T-cell (primary cell): Measurements from ENCODE around the gene KRI1. TPM values are rescaled to one million over a fixed set of nuclear protein-coding genes. Genes with fewer than 3 reads are reported as not detected.
"Not testable (repeated sequence)": the region's sequence is repeated elsewhere in the genome, so short reads cannot be mapped to it uniquely, and the experiment has no call there.

ENCODE experiments used
- ATAC-seq, 4 experiments: fragments of 200-7000 bp in 3 of 4; fragments of 150-1000 bp in 1 of 4; cut with Tn5 transposase; replicated peaks in 1 of 4; 1 replicate in 3 of 4; 2 replicates in 1 of 4; pipeline ENCODE4 v1.10.0; 2021; ENCODE audit warnings: moderate library complexity in 3 of 4, mild to moderate bottlenecking in 2 of 4, moderate number of reproducible peaks in 1 of 4
- CTCF ChIA-PET, 2 donors: fragments of 300-600 bp; sonication (Branson Sonifier 250); formaldehyde crosslinking; loops; one replicate each; lab custom pipeline; 2022; ENCODE audit warnings: antibody characterized with exemption in 2 of 2; lab: Charles Lee
- POLR2A ChIA-PET, 2 donors: fragments of 300-600 bp; sonication (Branson Sonifier 250); formaldehyde crosslinking; loops; one replicate each; lab custom pipeline; 2022; ENCODE audit warnings: antibody characterized with exemption in 2 of 2; lab: Charles Lee
- DNase-seq, 35 experiments: peaks; one replicate each; pipeline versions ENCODE4 v3.0.0 to v3.0.0-alpha.2; 2013 to 2023
- H3K27ac ChIP-seq: one replicate; pipeline ENCODE4 v1.5.1; 2013; ENCODE audit warnings: low read length
- H3K27me3 ChIP-seq, 2 experiments: replicated peaks in 1 of 2; 1 replicate in 1 of 2; 2 replicates in 1 of 2; pipeline versions ENCODE4 v1.6.1 to v1.7.0; 2013; ENCODE audit warnings: low read length in 1 of 2, mixed read lengths in 1 of 2; ENCODE audit not compliant: control insufficient read depth in 2 of 2, insufficient read depth in 2 of 2; ENCODE audit errors: extremely low read depth in 1 of 2
- H3K36me3 ChIP-seq, 2 donors: 1 replicate in 1 of 2; 2 replicates in 1 of 2; pipeline versions ENCODE4 v1.6.1 to v1.7.0; 2013; ENCODE audit warnings: low read length in 1 of 2; ENCODE audit not compliant: control insufficient read depth in 2 of 2, insufficient read depth in 1 of 2; ENCODE audit errors: extremely low read depth in 1 of 2
- H3K4me1 ChIP-seq, 2 experiments: 1 replicate in 1 of 2; 2 replicates in 1 of 2; pipeline versions ENCODE4 v1.6.1 to v1.7.0; 2013; ENCODE audit warnings: low read length in 2 of 2, mixed read lengths in 1 of 2; ENCODE audit not compliant: insufficient read depth in 2 of 2, control insufficient read depth in 1 of 2; ENCODE audit errors: extremely low read depth in 1 of 2
- H3K4me3 ChIP-seq, 2 donors: 1 replicate in 1 of 2; 2 replicates in 1 of 2; pipeline versions ENCODE4 v1.5.1 to v1.7.0; 2013; ENCODE audit warnings: mild to moderate bottlenecking in 2 of 2, low read length in 1 of 2, moderate library complexity in 1 of 2; ENCODE audit not compliant: control insufficient read depth in 1 of 2; ENCODE audit errors: extremely low read depth in 1 of 2
- H3K9me3 ChIP-seq: 2 replicates; pipeline ENCODE4 v1.7.0; 2013
- H3K27ac Mint-ChIP-seq, 2 donors: one replicate each; pipeline ENCODE4 v1.8.0; 2020 to 2021; ENCODE audit warnings: mild to moderate bottlenecking in 2 of 2, mixed read lengths in 2 of 2
- H3K27me3 Mint-ChIP-seq, 2 donors: one replicate each; pipeline ENCODE4 v1.8.0; 2021 to 2022; ENCODE audit warnings: mixed read lengths in 2 of 2
- H3K36me3 Mint-ChIP-seq: one replicate; pipeline ENCODE4 v1.8.0; 2021; ENCODE audit warnings: mixed read lengths
- H3K4me1 Mint-ChIP-seq, 3 donors: one replicate each; pipeline ENCODE4 v1.8.0; 2020 to 2022; ENCODE audit warnings: mixed read lengths in 3 of 3, mild to moderate bottlenecking in 1 of 3
- H3K4me3 Mint-ChIP-seq, 3 donors: one replicate each; pipeline ENCODE4 v1.8.0; 2020 to 2022; ENCODE audit warnings: mild to moderate bottlenecking in 3 of 3, mixed read lengths in 3 of 3, moderate library complexity in 3 of 3
- H3K9me3 Mint-ChIP-seq, 3 donors: one replicate each; pipeline ENCODE4 v1.8.0; 2020 to 2022; ENCODE audit warnings: mixed read lengths in 3 of 3
- WGBS: methylation state at CpG from one replicate; pipeline ENCODE4 v1.1.5; 2013; ENCODE audit warnings: missing lambda C conversion rate; ENCODE audit not compliant: insufficient coverage; 5-methylcytosine and 5-hydroxymethylcytosine counted together
- total RNA-seq, 35 experiments: library from RNA in 6 of 35; stranded (reverse) in 6 of 35; fragments of 120-200 nt in 1 of 35; gene quantifications; one replicate each; pipeline versions ENCODE4 v1.2.1 to v1.2.4 and lab custom pipeline; 2013 to 2026

Gene KRI1
- total RNA-seq, 5 donors from 2014 or later (not counting 1 experiment from before 2014, with no cell fraction given): 50.9 to 94.8 (median 79.1) TPM

DNA sequence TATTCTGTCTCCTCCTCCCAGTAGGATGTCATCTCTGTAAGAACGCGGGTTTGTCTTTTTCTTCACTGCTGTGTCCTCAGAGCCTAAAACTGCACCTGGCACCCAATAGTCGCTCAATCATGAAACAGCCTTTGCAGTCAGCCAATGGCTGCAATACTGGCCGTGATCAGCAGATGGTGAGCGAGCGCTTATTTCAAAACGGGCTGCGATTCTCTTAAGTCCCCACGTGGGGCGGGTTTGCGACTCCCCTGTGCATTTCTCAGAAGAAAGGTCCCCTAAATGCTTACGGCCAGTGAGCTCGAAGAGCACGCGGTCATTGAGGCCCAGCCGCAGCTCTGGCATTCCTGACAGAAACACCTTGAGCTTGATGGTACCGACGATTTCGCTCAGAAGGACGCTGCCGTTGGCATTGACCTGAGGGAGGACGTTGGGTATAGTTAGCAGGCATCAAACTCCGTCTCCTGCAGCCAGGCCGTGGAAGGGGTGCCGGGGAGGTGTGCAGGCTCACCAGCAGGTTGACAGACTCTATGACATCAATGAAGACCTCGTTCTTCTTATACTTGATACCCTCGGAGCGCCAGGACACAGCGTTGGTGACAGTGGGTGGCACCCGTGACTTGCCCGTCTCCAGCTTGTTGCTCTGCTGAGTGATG lies 15.3 kb upstream of the KRI1 start:
- peak; percentile 73 to 94 (median 88) for DNase-seq
- WGBS: 15% methylated on average over 23 of the region's 31 CpGs
- H3K4me3 Mint-ChIP-seq: no peak overlapping the region
- H3K4me1 Mint-ChIP-seq: peaks cover 11 to 14% (median 14%) of the 10 kb centered on the region in 3 donors
- Histone ChIP-seq H3K36me3 (no peaks in the 10 kb centered on the region), H3K4me3 (peak overlapping the region in 1 of 2 donors; percentile 3), H3K27ac (no peak overlapping the region), H3K4me1 (peaks cover 0 to 19% of the 10 kb centered on the region in 2 experiments), H3K27me3 (peaks cover 0 to 9% of the 10 kb centered on the region in 2 experiments), H3K9me3 (no peaks in the 10 kb centered on the region)
- H3K27me3 Mint-ChIP-seq: peaks cover 0 to 1% of the 10 kb centered on the region in 2 donors
- H3K36me3 Mint-ChIP-seq: no peaks in the 10 kb centered on the region
- ATAC-seq: peak; percentile 91 to 98 (median 95)
- ChIA-PET POLR2A (interaction anchor here (0.6 to 0.8 kb wide), 5 partner anchors 53 to 1159 kb away, joined by 3 to 10 read pairs (median 4); no protein-coding TSS in a partner anchor), CTCF (interaction anchor here (0.6 to 5.2 kb wide), 25 partner anchors 11 to 284 kb away, joined by 3 to 83 read pairs (median 4); partner anchors contain the start of genes DNM2 (in 1 of the 2), KRI1 (in 1 of the 2) and QTRT1 (in 1 of the 2))
- peak overlapping the region in 1 of 2 donors; percentile 34 for H3K27ac Mint-ChIP-seq
- no peaks in the 10 kb centered on the region for H3K9me3 Mint-ChIP-seq

DNA sequence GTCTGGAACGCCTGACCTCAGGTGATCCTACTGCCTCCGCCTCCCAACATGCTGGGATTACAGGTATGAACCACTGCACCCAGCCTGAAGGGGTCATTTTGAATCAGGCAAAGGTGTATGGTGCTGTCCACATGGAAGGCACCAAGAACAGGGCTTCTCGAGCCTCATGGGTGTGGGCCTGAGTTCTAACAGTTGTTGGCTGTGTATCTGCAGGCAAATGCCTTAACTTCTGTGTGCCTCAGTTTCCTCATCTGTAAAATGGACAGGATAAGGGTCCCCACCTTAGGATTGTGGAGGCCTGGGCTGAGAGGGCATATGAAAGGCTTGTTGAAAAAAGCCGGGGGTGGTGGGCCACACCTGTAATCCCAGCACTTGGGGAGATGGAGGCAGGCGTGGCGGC lies 12.1 kb upstream of the KRI1 start:
- Histone ChIP-seq H3K4me1 (peaks cover 0 to 10% of the 10 kb centered on the region in 2 experiments), H3K9me3 (no peaks in the 10 kb centered on the region), H3K27me3 (peaks cover 0 to 9% of the 10 kb centered on the region in 2 experiments), H3K36me3 (no peaks in the 10 kb centered on the region), H3K27ac (no peak overlapping the region), H3K4me3 (no peak overlapping the region)
- CTCF ChIA-PET: interaction anchor here in 1 of 2 donors (5.2 kb wide), 1 partner anchor 67 kb away, joined by 83 read pairs; no protein-coding TSS in a partner anchor
- Mint-ChIP-seq H3K4me3 (no peak overlapping the region), H3K27ac (no peak overlapping the region), H3K9me3 (no peaks in the 10 kb centered on the region), H3K4me1 (peaks cover 0 to 6% (median 6%) of the 10 kb centered on the region in 3 donors), H3K36me3 (no peaks in the 10 kb centered on the region), H3K27me3 (peaks cover 0 to 1% of the 10 kb centered on the region in 2 donors)
- DNase-seq (no peak), ATAC-seq (no peak)
- POLR2A ChIA-PET: no interaction called here
- 97% methylated on average over 4 of the region's 6 CpGs for WGBS

DNA sequence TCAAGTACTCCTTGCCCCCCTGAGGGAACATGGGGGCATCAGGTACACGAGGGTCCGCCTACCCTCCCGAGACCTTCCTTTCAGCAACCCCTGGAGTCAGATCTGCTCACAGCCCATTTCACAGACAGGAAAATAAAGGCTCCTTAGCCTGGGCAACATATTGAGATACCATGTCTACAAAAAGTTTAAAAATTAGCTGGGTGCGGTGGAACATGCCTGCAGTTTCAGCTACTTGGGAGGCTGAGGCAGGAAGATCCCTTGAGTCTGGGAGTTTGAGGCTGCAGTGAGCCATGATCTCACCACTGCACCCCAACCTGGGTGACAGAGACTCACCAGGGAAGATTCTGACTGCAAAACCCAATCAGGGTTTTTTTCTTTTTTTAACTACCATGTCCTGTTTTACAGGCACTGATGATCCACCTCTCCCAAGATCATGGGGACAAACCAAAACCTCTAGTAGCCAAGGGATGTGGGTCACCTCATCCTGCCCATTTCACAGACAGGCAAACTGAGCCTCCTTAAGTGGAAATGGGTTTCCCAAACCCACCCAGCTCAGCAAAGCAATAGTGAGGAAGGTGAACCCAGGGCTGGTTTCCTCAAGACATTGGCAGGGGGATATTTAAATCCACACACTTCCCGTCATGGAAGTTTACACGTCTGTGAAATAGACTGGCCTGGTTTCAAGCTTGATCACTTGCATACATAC lies 9.4 kb upstream of the KRI1 start:
- H3K4me3 Mint-ChIP-seq: no peak overlapping the region
- DNase-seq: no peak
- peaks cover 0 to 4% of the 10 kb centered on the region in 2 experiments for H3K27me3 ChIP-seq
- H3K36me3 Mint-ChIP-seq: no peaks in the 10 kb centered on the region
- H3K4me3 ChIP-seq: no peak overlapping the region
- H3K4me1 Mint-ChIP-seq: peaks cover 6 to 8% (median 8%) of the 10 kb centered on the region in 3 donors
- H3K27ac ChIP-seq: no peak overlapping the region
- CTCF ChIA-PET: interaction anchor here in 1 of 2 donors (0.7 kb wide), 1 partner anchor 92 kb away, joined by 3 read pairs; no protein-coding TSS in a partner anchor
- no peak for ATAC-seq
- H3K36me3 ChIP-seq: no peaks in the 10 kb centered on the region
- H3K27ac Mint-ChIP-seq: no peak overlapping the region
- WGBS: 96% methylated on average over 4 of the region's 6 CpGs
- POLR2A ChIA-PET: interaction anchor here in 1 of 2 donors (0.6 kb wide), 1 partner anchor 40 kb away, joined by 6 read pairs; no protein-coding TSS in a partner anchor
- no peaks in the 10 kb centered on the region for H3K27me3 Mint-ChIP-seq
- peaks cover 0 to 10% of the 10 kb centered on the region in 2 experiments for H3K4me1 ChIP-seq
- no peaks in the 10 kb centered on the region for H3K9me3 Mint-ChIP-seq
- H3K9me3 ChIP-seq: no peaks in the 10 kb centered on the region

DNA sequence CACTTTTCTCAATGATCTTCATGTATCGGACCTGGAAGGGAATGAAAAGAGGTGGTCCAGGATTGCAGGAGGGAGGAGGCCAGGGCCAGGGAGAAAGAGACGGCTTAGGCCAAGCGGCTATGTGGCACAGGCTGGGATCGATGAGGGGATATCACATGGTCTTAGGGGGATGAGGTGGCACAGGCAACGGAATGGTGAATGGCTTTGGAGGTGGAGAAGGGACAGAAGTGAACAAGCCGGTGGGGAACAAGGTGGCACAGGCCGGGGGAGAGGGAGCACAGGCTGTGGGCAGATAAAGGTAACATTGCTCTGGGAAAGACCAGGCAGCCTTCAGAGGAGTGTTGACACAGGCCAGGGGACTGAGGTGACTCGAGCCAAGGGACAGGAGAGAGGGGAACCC lies 8.7 kb upstream of the KRI1 start:
- no peak for DNase-seq

DNA sequence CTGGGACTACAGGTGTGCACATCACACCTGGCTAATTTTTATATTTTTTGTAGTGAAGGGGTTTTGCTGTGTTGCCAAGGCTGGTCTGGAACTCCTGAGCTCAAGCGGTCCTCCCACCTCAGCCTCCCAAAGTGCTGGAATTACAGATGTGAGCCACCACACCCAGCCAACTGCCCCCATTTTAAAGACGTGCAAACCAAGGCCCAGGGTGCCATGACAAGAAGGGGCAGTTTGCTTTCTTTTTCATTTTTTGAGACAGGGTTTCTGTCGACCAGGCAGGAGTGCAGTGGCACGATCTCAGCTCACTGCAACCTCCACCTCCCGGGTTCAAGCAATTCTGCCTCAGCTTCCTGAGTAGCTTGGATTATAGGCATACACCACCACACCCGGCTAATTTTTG lies 8.0 kb upstream of the KRI1 start:
- 66% methylated on average over 2 of the region's 6 CpGs for WGBS
- POLR2A ChIA-PET, ATAC-seq, H3K27me3 ChIP-seq, H3K27ac ChIP-seq, H3K36me3 Mint-ChIP-seq, H3K27me3 Mint-ChIP-seq, H3K4me3 ChIP-seq, H3K9me3 ChIP-seq, H3K27ac Mint-ChIP-seq, H3K36me3 ChIP-seq, H3K4me3 Mint-ChIP-seq, H3K9me3 Mint-ChIP-seq, DNase-seq: not testable (repeated sequence)
- CTCF ChIA-PET: interaction anchor here in 1 of 2 donors (0.6 kb wide), 1 partner anchor 8 kb away, joined by 8 read pairs; no protein-coding TSS in a partner anchor
- peaks cover 13 to 17% (median 15%) of the 10 kb centered on the region in 3 donors for H3K4me1 Mint-ChIP-seq
- peaks cover 2 to 18% of the 10 kb centered on the region in 2 experiments for H3K4me1 ChIP-seq

More for the DNA sequence above, 8.7 kb upstream of the KRI1 start:
- WGBS: 91% methylated on average over 7 of the region's 8 CpGs
- no peaks in the 10 kb centered on the region for H3K36me3 Mint-ChIP-seq
- no peak for ATAC-seq
- no peak overlapping the region for H3K4me3 Mint-ChIP-seq
- no peaks in the 10 kb centered on the region for H3K9me3 Mint-ChIP-seq
- POLR2A ChIA-PET: no interaction called here
- no peaks in the 10 kb centered on the region for H3K36me3 ChIP-seq
- H3K4me1 ChIP-seq: peaks cover 0 to 14% of the 10 kb centered on the region in 2 experiments
- H3K27me3 ChIP-seq: peaks cover 0 to 1% of the 10 kb centered on the region in 2 experiments
- H3K27ac ChIP-seq: no peak overlapping the region
- H3K4me1 Mint-ChIP-seq: peaks cover 7 to 10% (median 9%) of the 10 kb centered on the region in 3 donors
- H3K27me3 Mint-ChIP-seq: no peaks in the 10 kb centered on the region
- no peaks in the 10 kb centered on the region for H3K9me3 ChIP-seq
- H3K4me3 ChIP-seq: no peak overlapping the region
- CTCF ChIA-PET: no interaction called here
- no peak overlapping the region for H3K27ac Mint-ChIP-seq
